Measurements from ENCODE around the gene DNM2.
"Not testable (repeated sequence)": the region's sequence is repeated elsewhere in the genome, so short reads cannot be mapped to it uniquely, and the experiment has no call there.

DNM2 gene

DNA sequence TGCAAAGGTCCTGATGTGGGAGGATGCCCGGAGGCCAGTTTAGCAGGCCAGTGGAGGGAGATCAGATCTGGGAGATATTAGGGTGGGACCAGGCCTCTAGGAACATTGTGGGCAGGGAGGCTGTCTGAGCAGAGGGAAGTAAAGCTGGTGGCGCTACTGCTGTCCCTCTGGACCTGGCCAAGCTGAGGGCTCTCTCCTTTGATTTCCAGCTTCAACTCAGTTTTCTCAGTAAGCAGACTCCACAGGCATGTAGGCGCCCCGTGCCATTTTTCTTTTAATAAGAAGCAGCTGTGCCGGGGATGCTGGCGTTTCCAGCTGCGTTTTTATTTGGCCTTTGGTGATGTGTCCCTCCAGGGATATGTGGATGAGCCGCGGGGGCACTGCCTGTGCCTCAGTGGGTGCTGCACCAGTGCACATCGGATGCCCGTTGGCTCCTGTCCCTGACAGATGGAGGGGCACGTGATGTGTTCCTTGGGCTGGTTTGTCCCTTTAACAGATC lies 6.7 kb downstream of the DNM2 start:
- no peak for DNase-seq (ENCODE audit: low read depth, low spot score)

GRCh38 chr19:10725415-10725814 lies 7.5 kb downstream of the DNM2 start:
- no peak for DNase-seq (ENCODE audit: low read depth, low spot score)

GRCh38 chr19:10726268-10726667 lies 8.4 kb downstream of the DNM2 start:
- DNase-seq (ENCODE audit: low read depth, low spot score), result no peak

DNA sequence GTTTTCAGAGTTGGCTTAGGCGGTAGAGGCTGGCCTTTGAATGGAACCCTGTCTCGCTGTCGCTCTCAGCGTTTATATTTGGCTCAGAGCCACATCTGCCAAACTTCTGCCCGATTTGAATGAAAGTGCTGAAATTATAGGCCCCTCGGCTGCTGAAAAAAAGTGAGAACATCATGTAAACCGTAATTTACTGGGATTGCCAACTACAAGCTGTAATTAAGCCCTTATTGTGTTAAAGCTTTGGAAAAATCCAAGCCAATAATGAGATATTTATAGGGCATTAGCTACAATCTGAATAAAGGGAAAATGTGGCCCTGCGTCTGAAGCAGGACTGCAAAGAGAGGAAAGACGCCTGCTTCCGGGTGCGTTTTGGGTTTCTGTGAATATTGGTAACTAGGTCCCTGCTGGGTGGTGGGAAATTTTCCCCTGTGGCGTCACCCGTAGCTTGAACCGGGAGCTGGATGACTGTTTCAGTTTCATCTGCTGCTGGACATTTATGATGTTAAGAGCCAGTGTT lies 9.9 kb downstream of the DNM2 start:
- no peak for DNase-seq (ENCODE audit: low read depth, low spot score)

GRCh38 chr19:10729411-10729810 lies 11.5 kb downstream of the DNM2 start:
- no peak for DNase-seq (ENCODE audit: low read depth, low spot score)

- no peak for DNase-seq (ENCODE audit: low read depth, low spot score)
These were observed 13.1 kb downstream of the DNM2 start for GRCh38 chr19:10730932-10731331.

GRCh38 chr19:10735741-10736140 lies 17.9 kb downstream of the DNM2 start:
- DNase-seq (ENCODE audit: low read depth, low spot score), result no peak

DNA sequence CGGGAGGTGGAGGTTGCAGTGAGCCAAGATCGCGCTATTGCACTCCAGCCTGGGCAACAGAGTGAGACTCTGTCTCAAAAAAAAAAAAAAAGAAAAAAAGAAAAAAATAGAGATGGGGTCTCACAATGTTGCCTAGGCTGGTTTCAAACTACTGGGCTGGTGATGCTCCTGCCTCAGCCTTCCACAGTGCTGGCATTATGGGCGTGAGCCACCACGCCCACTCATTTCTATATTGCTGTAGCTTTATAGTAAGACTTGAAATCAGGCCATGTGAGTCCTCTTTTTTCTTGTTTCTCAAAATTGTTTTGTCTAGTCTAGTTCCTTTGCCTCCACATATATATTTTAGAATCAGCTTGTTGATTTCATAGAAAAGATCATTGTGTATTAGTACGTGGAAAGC lies 18.3 kb downstream of the DNM2 start:
- DNase-seq (ENCODE audit: low read depth, low spot score), result no peak

- no peak for DNase-seq (ENCODE audit: low read depth, low spot score)
These were observed 19.2 kb downstream of the DNM2 start for GRCh38 chr19:10736916-10737551.

GRCh38 chr19:10737722-10738121 lies 19.8 kb downstream of the DNM2 start:
- DNase-seq (ENCODE audit: low read depth, low spot score), result no peak

GRCh38 chr19:10740798-10741197 lies 22.9 kb downstream of the DNM2 start:
- DNase-seq (ENCODE audit: low read depth, low spot score), result no peak

GRCh38 chr19:10742476-10742875 lies 24.6 kb downstream of the DNM2 start:
- no peak for DNase-seq (ENCODE audit: low read depth, low spot score)

DNA sequence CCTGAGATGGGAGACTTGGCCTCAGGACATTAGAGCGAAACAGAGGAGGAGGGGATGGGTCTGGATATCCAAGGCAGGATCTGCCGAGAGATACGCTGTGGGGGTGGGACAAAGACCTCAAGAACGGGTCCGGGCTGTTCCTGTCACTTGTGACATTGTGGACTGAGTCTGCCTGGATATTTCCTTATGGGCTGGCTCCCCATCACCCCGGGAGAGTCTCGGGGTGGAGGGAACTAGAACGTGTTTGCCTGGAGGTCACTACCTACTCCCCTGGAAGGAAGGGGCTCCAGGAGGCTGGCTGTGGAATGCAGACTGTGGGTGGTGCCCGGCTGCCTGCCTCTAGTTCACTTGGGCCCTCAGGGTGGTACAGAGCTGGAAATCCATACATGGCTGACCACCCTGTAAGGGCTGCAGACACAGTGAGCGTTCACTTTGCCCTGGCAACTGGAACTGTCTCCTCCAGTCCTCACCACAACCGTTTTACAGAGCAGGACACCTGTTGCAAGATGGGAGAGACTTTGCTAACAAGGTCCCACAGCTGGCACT lies 26.4 kb downstream of the DNM2 start:
- no peak for DNase-seq (ENCODE audit: low read depth, low spot score)

- DNase-seq (ENCODE audit: low read depth, low spot score), result no peak
These were observed 27.0 kb downstream of the DNM2 start for GRCh38 chr19:10744801-10745293.

- not testable (repeated sequence) for DNase-seq (ENCODE audit: low read depth, low spot score)
These were observed 28.6 kb downstream of the DNM2 start for GRCh38 chr19:10746437-10746836.

GRCh38 chr19:10747271-10747670 lies 29.4 kb downstream of the DNM2 start:
- DNase-seq (ENCODE audit: low read depth, low spot score), result no peak

- DNase-seq (ENCODE audit: low read depth, low spot score), result no peak
These were observed 29.8 kb downstream of the DNM2 start for GRCh38 chr19:10747674-10748073.

DNA sequence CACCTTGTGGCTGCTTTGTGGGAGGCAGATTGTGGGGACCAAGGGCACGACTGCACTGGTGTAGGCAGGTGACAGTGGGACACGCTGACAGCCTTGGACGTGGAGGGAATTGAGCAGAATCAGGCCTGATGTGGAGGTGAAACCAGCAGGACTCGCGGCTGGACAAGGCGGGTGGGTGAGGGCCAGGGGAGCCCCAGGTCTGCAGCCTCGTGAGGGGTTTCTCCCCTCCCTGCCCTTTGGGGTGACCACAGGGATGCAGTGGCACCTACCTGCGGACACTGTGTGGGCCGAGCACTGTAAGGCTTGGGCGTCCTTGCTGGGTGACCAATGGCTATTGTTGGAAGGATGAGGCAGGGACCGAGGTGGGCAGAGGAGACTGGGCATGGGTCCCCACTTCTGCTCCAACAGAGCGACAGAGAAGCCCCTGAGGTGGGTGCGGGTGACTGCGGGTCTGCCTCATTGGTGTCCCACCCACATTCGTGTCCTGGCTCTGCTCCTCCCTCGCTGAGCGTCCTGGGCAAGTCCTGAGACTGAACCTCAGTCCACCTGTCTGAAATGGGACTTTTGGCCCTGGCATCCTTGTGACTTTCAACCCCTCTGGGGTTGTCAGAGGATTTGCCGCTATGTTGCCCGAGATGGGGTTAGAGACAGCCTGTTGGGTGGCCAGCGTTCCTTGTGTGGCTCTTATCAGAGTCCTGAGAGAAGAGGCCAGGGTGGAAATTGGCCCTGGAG lies 30.5 kb downstream of the DNM2 start:
- DNase-seq (ENCODE audit: low read depth, low spot score), result no peak

GRCh38 chr19:10748927-10749434 lies 31.1 kb downstream of the DNM2 start:
- no peak for DNase-seq (ENCODE audit: low read depth, low spot score)

DNA sequence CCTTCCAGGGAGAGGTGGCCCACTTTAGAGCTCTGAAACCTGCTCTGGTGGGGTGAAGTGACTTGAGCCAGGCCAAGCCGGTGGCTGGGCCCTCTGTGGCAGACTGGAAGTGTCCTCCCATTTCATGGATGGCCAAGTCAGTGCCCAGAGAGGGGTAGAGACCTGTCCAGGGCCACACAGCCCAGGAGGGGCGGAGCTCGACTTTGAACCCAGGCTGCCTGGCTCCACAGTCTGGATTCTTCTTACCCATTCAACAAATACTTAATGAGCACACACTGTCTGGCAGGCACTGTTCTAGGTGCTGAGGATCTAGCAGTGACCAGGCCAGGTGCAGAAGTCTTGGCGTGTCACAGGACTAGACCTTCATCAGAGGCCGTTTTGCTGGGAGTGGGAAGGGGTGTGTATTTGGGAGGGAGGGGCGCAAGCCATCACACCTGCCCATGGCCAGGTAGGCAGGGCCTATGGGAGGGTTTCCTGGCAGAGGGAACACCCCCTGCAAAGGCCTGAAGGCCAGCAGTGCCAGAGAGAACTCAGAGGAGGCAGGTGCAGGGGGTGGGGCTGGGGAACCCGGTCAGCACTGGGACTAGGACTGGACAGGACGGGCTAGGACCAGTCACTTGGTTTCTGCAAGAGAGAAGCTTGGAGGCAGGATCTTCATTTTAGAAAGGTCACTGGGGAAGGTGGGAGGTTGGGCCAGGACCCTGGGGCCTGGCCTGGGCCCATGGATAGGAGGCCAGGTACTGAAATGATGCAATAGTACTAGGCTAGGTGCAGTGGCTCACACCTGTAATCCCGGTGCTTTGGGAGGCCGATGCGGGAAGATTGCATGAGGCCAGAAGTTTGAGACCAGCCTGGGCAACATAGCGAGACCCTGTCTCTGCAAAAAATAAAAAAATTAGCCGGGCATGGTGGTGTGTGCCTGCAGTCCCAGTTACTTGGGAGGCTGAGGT lies 31.8 kb downstream of the DNM2 start:
- DNase-seq (ENCODE audit: low read depth, low spot score), result no peak

Data from smooth muscle cell of the brain vasculature (primary cell).